Stimulated activated CD8-positive, alpha-beta memory T cell treated with anti-CD3 and anti-CD28 coated beads, Interleukin-4, amount 100 ng/mL, for 1 hour (primary cell): ENCODE results near the gene SRD5A1.
A peak's percentile ranks its signal among the peaks of the same experiment; 100 is the strongest.

Experiments
- DNase-seq, 2 donors: peaks; one replicate each; pipeline ENCODE4 v3.0.0-alpha.2; 2020; ENCODE audit warnings: low read depth in 2 of 2, low spot score in 1 of 2

SRD5A1 gene

GRCh38 chr5:6711409-6712141 is 78.3 kb downstream of the SRD5A1 start:
- DNase-seq: no peak

- peak in 1 of 2 donors; percentile 23 for DNase-seq
These were observed 78.9 kb downstream of the SRD5A1 start for GRCh38 chr5:6712142-6712576.

GRCh38 chr5:6712577-6713273 is 79.5 kb downstream of the SRD5A1 start:
- DNase-seq: peak; percentile 93

GRCh38 chr5:6713274-6714225 is 80.3 kb downstream of the SRD5A1 start, which contains the start of gene TENT4A:
TENT4A (plus strand) TSS chr5:6713432; CDS start chr5:6713984, 552 bp downstream.
- no peak for DNase-seq

GRCh38 chr5:6714226-6715041 is 81.2 kb downstream of the SRD5A1 start:
- DNase-seq: no peak

- no peak for DNase-seq
These were observed 82.0 kb downstream of the SRD5A1 start for GRCh38 chr5:6715271-6715670.

GRCh38 chr5:6715758-6716628 is 82.8 kb downstream of the SRD5A1 start:
- no peak for DNase-seq

- DNase-seq: no peak
These were observed 83.4 kb downstream of the SRD5A1 start for GRCh38 chr5:6716629-6717149.

GRCh38 chr5:6717247-6717646 is 84.0 kb downstream of the SRD5A1 start:
- no peak for DNase-seq

- no peak for DNase-seq
These were observed 84.4 kb downstream of the SRD5A1 start for GRCh38 chr5:6717687-6718086.

GRCh38 chr5:6718161-6718681 is 85.0 kb downstream of the SRD5A1 start:
- DNase-seq: no peak

- no peak for DNase-seq
These were observed 85.5 kb downstream of the SRD5A1 start for GRCh38 chr5:6718718-6719117.

GRCh38 chr5:6719417-6719816 is 86.2 kb downstream of the SRD5A1 start:
- no peak for DNase-seq

- DNase-seq: no peak
These were observed 86.8 kb downstream of the SRD5A1 start for GRCh38 chr5:6719896-6720560.

GRCh38 chr5:6720561-6720921 is 87.3 kb downstream of the SRD5A1 start:
- DNase-seq: no peak

- DNase-seq: no peak
These were observed 88.2 kb downstream of the SRD5A1 start for GRCh38 chr5:6721442-6721841.

- DNase-seq: no peak
These were observed 88.8 kb downstream of the SRD5A1 start for GRCh38 chr5:6722015-6722414.

GRCh38 chr5:6723122-6723815 is 90.0 kb downstream of the SRD5A1 start:
- no peak for DNase-seq
